ENCODE data around the gene YAE1.
"Not testable (repeated sequence)": the region's sequence is repeated elsewhere in the genome, so short reads cannot be mapped to it uniquely, and the experiment has no call there.

YAE1 gene

GRCh38 chr7:39566023-39566921 lies at the start of gene YAE1:
Gene YAE1 (plus strand): TSS chr7:39566404. CDS start chr7:39566419, 15 bp downstream.
- DNase-seq (ENCODE audit: low read depth in 2 of 2) = peak; percentile 81

- DNase-seq (ENCODE audit: low read depth in 2 of 2) = no peak
Observed at GRCh38 chr7:39516498-39516897, 49.7 kb upstream of the YAE1 start.

- DNase-seq (ENCODE audit: low read depth in 2 of 2) = no peak
Observed at GRCh38 chr7:39517240-39517639, 49.0 kb upstream of the YAE1 start.

GRCh38 chr7:39525926-39526325 lies 40.3 kb upstream of the YAE1 start:
- DNase-seq (ENCODE audit: low read depth in 2 of 2) = no peak

- DNase-seq (ENCODE audit: low read depth in 2 of 2) = no peak
Observed at GRCh38 chr7:39526666-39527065, 39.5 kb upstream of the YAE1 start.

- DNase-seq (ENCODE audit: low read depth in 2 of 2) = no peak
Observed at GRCh38 chr7:39527296-39527695, 38.9 kb upstream of the YAE1 start.

GRCh38 chr7:39527951-39528350 lies 38.3 kb upstream of the YAE1 start:
- no peak for DNase-seq (ENCODE audit: low read depth in 2 of 2)

- DNase-seq (ENCODE audit: low read depth in 2 of 2) = no peak
Observed at GRCh38 chr7:39528849-39529248, 37.4 kb upstream of the YAE1 start.

- no peak for DNase-seq (ENCODE audit: low read depth in 2 of 2)
Observed at GRCh38 chr7:39529582-39529981, 36.6 kb upstream of the YAE1 start.

- no peak for DNase-seq (ENCODE audit: low read depth in 2 of 2)
Observed at GRCh38 chr7:39530971-39531370, 35.2 kb upstream of the YAE1 start.

GRCh38 chr7:39531818-39532217 lies 34.4 kb upstream of the YAE1 start:
- no peak for DNase-seq (ENCODE audit: low read depth in 2 of 2)

GRCh38 chr7:39532832-39533231 lies 33.4 kb upstream of the YAE1 start:
- no peak for DNase-seq (ENCODE audit: low read depth in 2 of 2)

GRCh38 chr7:39534599-39534998 lies 31.6 kb upstream of the YAE1 start:
- no peak for DNase-seq (ENCODE audit: low read depth in 2 of 2)

- no peak for DNase-seq (ENCODE audit: low read depth in 2 of 2)
Observed at GRCh38 chr7:39535064-39535463, 31.1 kb upstream of the YAE1 start.

- DNase-seq (ENCODE audit: low read depth in 2 of 2) = no peak
Observed at GRCh38 chr7:39535720-39536119, 30.5 kb upstream of the YAE1 start.

- DNase-seq (ENCODE audit: low read depth in 2 of 2) = no peak
Observed at GRCh38 chr7:39536951-39537350, 29.3 kb upstream of the YAE1 start.

GRCh38 chr7:39539816-39540215 lies 26.4 kb upstream of the YAE1 start:
- no peak for DNase-seq (ENCODE audit: low read depth in 2 of 2)

GRCh38 chr7:39540320-39540719 lies 25.9 kb upstream of the YAE1 start:
- no peak for DNase-seq (ENCODE audit: low read depth in 2 of 2)

GRCh38 chr7:39541511-39541910 lies 24.7 kb upstream of the YAE1 start:
- no peak for DNase-seq (ENCODE audit: low read depth in 2 of 2)

GRCh38 chr7:39544774-39545173 lies 21.4 kb upstream of the YAE1 start:
- not testable (repeated sequence) for DNase-seq (ENCODE audit: low read depth in 2 of 2)

GRCh38 chr7:39547336-39547735 lies 18.9 kb upstream of the YAE1 start:
- DNase-seq (ENCODE audit: low read depth in 2 of 2) = no peak

- DNase-seq (ENCODE audit: low read depth in 2 of 2) = no peak
Observed at GRCh38 chr7:39550411-39550810, 15.8 kb upstream of the YAE1 start.

- no peak for DNase-seq (ENCODE audit: low read depth in 2 of 2)
Observed at GRCh38 chr7:39553436-39553835, 12.8 kb upstream of the YAE1 start.
